GM12878 (cell line): ENCODE measurements around the gene SMIM35. TPM values are rescaled to one million over a fixed set of nuclear protein-coding genes. Genes with fewer than 3 reads are reported as not detected.

Experiments used
- BMI1 ChIP-seq: fragments of 450-650 bp; IDR thresholded peaks from 2 replicates; pipeline ENCODE4 v1.6.1; 2016; ENCODE audit warnings: mild to moderate bottlenecking, moderate library complexity, borderline replicate concordance
- EED ChIP-seq: sonication (generic); IDR thresholded peaks from 2 replicates; pipeline ENCODE4 v1.6.1; 2016; ENCODE audit warnings: antibody characterized with exemption, low read depth
- IKZF1 ChIP-seq: fragments of 450-650 bp; conservative IDR thresholded peaks from 2 replicates; pipeline ENCODE4 v1.6.1; 2017; ENCODE audit warnings: antibody characterized with exemption, mild to moderate bottlenecking
- MYC ChIP-seq: IDR thresholded peaks from 2 replicates; pipeline ENCODE4 v1.6.1; 2011; ENCODE audit warnings: mild to moderate bottlenecking, low read length, moderate library complexity, inconsistent platforms; ENCODE audit not compliant: insufficient read depth, insufficient replicate concordance, insufficient read length, severe bottlenecking
- NFYB ChIP-seq: IDR thresholded peaks from 2 replicates; pipeline ENCODE4 v1.6.1; 2011; ENCODE audit warnings: low read depth, mild to moderate bottlenecking, low read length, improper control_type of control experiment, moderate library complexity; ENCODE audit not compliant: insufficient read depth
- POLR2AphosphoS2 ChIP-seq: IDR thresholded peaks from 2 replicates; pipeline ENCODE4 v1.6.1; 2011; ENCODE audit warnings: low read depth, mild to moderate bottlenecking, low read length, improper control_type of control experiment, moderate library complexity
- RAD21 ChIP-seq: IDR thresholded peaks from 2 replicates; pipeline ENCODE4 v1.6.1; 2011; ENCODE audit warnings: mild to moderate bottlenecking, low read depth, low read length, moderate library complexity; ENCODE audit not compliant: insufficient read depth
- SPI1 ChIP-seq: IDR thresholded peaks from 2 replicates; pipeline ENCODE4 v1.6.1; 2011; ENCODE audit warnings: low read depth, mild to moderate bottlenecking, low read length, moderate library complexity, borderline replicate concordance; ENCODE audit not compliant: insufficient read depth
- SRF ChIP-seq, 2 experiments: IDR thresholded peaks; 2 replicates each; pipeline ENCODE4 v1.6.1; 2011; ENCODE audit warnings: low read depth in 2 of 2, low read length in 2 of 2, mild to moderate bottlenecking in 1 of 2, moderate library complexity in 1 of 2
- TCF3 ChIP-seq: IDR thresholded peaks from 2 replicates; pipeline ENCODE4 v1.6.1; 2012; ENCODE audit warnings: low read depth, mild to moderate bottlenecking, low read length, borderline replicate concordance; ENCODE audit not compliant: insufficient read depth
- ZNF384 ChIP-seq: IDR thresholded peaks from 2 replicates; pipeline ENCODE4 v1.6.1; 2012; ENCODE audit warnings: low read depth, mild to moderate bottlenecking, low read length, improper control_type of control experiment, borderline replicate concordance
- polyA plus RNA-seq, 11 experiments: library from polyadenylated mRNA; depleted of rRNA in 4 of 11; unstranded in 6 of 11; stranded (reverse) in 5 of 11; fragments of >200 nt; fragmentation: Nextera tagmentation in 4 of 11; fragmentation: Illumina TruSeq in 1 of 11; extraction: Ambion mirVana in 4 of 11; extraction: Trizol in 1 of 11; gene quantifications; 1 replicate in 1 of 11; 2 replicates in 10 of 11; pipeline versions ENCODE4 v1.2.1 to v1.2.3, GENCODE V29; 2011 to 2016; ENCODE audit warnings: inconsistent platforms in 2 of 11, missing spikeins in 2 of 11, low read depth in 1 of 11
- total RNA-seq, 4 experiments: library from RNA; depleted of rRNA in 3 of 4; stranded (reverse); fragments of >200 nt in 3 of 4; fragmentation: Illumina TruSeq in 1 of 4; extraction: Trizol in 1 of 4; gene quantifications; 2 replicates each; pipeline versions ENCODE4 v1.2.1 to v1.2.3, GENCODE V29; 2013 to 2021
- TF ChIP-seq, protein P1 (sequence below): fragments of 150-350 bp; IDR thresholded peaks from 2 replicates; pipeline ENCODE4 v1.6.1; 2016; ENCODE audit warnings: low read depth, low read length
- TF ChIP-seq, protein P2 (sequence below): fragments of 450-650 bp; IDR thresholded peaks from 2 replicates; pipeline ENCODE4 v1.6.1; 2017; ENCODE audit warnings: antibody characterized with exemption, mild to moderate bottlenecking, moderate library complexity
- TF ChIP-seq, protein P3 (sequence below): fragments of 450-650 bp; conservative IDR thresholded peaks from 2 replicates; pipeline ENCODE4 v1.6.1; 2017; ENCODE audit warnings: mild to moderate bottlenecking, moderate library complexity
- TF ChIP-seq, protein P4 (sequence below): fragments of 450-650 bp; IDR thresholded peaks from 2 replicates; pipeline ENCODE4 v1.6.1; 2017; ENCODE audit warnings: mild to moderate bottlenecking

SMIM35 gene
- total and polyA plus RNA-seq, 10 of the 15 experiments (the other 5 are each of a cell fraction or from before 2014, with no cell fraction given) = 0.02 to 1.1 (median 0.05) TPM; not detected in 5

DNA sequence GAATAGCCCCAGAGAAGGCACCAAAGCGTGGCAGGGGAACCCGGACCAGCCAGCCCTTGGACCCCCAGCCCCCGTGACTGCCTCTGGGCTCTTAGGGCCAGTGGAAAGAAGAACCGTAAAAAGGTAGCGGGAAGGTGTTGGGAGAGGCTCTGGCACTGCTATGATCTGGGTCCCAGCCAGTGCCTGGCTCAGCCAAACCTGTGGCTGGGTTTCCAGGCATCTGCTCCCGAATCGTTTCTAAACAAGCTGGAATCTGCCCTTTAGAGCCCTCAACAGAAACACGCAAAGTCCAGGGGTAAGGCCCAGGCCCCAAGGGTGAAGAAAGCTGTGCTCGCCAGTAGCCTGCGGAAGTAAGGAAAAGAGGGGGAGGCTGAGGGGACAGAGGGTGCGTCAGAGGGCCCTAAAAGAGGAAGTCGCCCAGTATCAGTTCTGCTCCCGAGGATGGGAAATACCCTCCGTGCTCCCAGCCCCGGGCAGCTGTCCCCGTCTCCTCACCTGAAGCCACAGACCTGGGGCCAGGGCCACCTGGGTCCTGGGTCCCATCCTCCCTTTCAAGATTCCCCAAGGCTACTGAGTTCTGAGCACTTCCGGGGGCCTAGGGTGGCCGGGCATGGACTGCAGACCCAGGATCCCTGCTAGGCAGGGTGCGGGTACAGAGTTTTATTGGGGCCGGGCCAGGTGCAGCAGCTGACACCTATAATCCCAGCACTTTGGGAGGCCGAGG is 75.9 kb downstream of the SMIM35 start (continued):
- TF ChIP-seq, protein P1, sequence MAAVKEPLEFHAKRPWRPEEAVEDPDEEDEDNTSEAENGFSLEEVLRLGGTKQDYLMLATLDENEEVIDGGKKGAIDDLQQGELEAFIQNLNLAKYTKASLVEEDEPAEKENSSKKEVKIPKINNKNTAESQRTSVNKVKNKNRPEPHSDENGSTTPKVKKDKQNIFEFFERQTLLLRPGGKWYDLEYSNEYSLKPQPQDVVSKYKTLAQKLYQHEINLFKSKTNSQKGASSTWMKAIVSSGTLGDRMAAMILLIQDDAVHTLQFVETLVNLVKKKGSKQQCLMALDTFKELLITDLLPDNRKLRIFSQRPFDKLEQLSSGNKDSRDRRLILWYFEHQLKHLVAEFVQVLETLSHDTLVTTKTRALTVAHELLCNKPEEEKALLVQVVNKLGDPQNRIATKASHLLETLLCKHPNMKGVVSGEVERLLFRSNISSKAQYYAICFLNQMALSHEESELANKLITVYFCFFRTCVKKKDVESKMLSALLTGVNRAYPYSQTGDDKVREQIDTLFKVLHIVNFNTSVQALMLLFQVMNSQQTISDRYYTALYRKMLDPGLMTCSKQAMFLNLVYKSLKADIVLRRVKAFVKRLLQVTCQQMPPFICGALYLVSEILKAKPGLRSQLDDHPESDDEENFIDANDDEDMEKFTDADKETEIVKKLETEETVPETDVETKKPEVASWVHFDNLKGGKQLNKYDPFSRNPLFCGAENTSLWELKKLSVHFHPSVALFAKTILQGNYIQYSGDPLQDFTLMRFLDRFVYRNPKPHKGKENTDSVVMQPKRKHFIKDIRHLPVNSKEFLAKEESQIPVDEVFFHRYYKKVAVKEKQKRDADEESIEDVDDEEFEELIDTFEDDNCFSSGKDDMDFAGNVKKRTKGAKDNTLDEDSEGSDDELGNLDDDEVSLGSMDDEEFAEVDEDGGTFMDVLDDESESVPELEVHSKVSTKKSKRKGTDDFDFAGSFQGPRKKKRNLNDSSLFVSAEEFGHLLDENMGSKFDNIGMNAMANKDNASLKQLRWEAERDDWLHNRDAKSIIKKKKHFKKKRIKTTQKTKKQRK = no peak
- TF ChIP-seq RAD21 = 0 out of 2 replicates have a peak, but pooled peaks have one; percentile 15
- no peak for TF ChIP-seq POLR2AphosphoS2
- TF ChIP-seq MYC = no peak
- peak; percentile 93 for TF ChIP-seq BMI1
- peak; percentile 100 for TF ChIP-seq EED
- TF ChIP-seq NFYB = no peak
- TF ChIP-seq, protein P2, sequence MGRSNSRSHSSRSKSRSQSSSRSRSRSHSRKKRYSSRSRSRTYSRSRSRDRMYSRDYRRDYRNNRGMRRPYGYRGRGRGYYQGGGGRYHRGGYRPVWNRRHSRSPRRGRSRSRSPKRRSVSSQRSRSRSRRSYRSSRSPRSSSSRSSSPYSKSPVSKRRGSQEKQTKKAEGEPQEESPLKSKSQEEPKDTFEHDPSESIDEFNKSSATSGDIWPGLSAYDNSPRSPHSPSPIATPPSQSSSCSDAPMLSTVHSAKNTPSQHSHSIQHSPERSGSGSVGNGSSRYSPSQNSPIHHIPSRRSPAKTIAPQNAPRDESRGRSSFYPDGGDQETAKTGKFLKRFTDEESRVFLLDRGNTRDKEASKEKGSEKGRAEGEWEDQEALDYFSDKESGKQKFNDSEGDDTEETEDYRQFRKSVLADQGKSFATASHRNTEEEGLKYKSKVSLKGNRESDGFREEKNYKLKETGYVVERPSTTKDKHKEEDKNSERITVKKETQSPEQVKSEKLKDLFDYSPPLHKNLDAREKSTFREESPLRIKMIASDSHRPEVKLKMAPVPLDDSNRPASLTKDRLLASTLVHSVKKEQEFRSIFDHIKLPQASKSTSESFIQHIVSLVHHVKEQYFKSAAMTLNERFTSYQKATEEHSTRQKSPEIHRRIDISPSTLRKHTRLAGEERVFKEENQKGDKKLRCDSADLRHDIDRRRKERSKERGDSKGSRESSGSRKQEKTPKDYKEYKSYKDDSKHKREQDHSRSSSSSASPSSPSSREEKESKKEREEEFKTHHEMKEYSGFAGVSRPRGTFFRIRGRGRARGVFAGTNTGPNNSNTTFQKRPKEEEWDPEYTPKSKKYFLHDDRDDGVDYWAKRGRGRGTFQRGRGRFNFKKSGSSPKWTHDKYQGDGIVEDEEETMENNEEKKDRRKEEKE = no peak
- peak in 1 of 2 experiments; percentile 93; a peak in 2 of 4 replicates for TF ChIP-seq SRF (IDR thresholded peaks at IDR 0.05; ENCODE audit: low read depth in 2 of 2, low read length in 2 of 2)
- TF ChIP-seq, protein P3, sequence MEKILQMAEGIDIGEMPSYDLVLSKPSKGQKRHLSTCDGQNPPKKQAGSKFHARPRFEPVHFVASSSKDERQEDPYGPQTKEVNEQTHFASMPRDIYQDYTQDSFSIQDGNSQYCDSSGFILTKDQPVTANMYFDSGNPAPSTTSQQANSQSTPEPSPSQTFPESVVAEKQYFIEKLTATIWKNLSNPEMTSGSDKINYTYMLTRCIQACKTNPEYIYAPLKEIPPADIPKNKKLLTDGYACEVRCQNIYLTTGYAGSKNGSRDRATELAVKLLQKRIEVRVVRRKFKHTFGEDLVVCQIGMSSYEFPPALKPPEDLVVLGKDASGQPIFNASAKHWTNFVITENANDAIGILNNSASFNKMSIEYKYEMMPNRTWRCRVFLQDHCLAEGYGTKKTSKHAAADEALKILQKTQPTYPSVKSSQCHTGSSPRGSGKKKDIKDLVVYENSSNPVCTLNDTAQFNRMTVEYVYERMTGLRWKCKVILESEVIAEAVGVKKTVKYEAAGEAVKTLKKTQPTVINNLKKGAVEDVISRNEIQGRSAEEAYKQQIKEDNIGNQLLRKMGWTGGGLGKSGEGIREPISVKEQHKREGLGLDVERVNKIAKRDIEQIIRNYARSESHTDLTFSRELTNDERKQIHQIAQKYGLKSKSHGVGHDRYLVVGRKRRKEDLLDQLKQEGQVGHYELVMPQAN = peak; percentile 71
- TF ChIP-seq, protein P4, sequence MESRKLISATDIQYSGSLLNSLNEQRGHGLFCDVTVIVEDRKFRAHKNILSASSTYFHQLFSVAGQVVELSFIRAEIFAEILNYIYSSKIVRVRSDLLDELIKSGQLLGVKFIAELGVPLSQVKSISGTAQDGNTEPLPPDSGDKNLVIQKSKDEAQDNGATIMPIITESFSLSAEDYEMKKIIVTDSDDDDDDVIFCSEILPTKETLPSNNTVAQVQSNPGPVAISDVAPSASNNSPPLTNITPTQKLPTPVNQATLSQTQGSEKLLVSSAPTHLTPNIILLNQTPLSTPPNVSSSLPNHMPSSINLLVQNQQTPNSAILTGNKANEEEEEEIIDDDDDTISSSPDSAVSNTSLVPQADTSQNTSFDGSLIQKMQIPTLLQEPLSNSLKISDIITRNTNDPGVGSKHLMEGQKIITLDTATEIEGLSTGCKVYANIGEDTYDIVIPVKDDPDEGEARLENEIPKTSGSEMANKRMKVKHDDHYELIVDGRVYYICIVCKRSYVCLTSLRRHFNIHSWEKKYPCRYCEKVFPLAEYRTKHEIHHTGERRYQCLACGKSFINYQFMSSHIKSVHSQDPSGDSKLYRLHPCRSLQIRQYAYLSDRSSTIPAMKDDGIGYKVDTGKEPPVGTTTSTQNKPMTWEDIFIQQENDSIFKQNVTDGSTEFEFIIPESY = peak; percentile 58; the same call in 1 of the 2 replicates
- TF ChIP-seq IKZF1 = peak; percentile 100
- TF ChIP-seq TCF3 = peak; percentile 100
- no peak for TF ChIP-seq ZNF384
- TF ChIP-seq SPI1 = peak; percentile 100
